Left colon (tissue), 2 donors: ENCODE data around the gene ELP1. TPM values are rescaled to one million over a fixed set of nuclear protein-coding genes. Genes with fewer than 3 reads are reported as not detected.
"Not testable (repeated sequence)": the region's sequence is repeated elsewhere in the genome, so short reads cannot be mapped to it uniquely, and the experiment has no call there.

Experiments
- ATAC-seq: fragments of 200-7000 bp; cut with Tn5 transposase; one replicate; pipeline ENCODE4 v1.9.1; 2020; ENCODE audit warnings: mild to moderate bottlenecking, moderate library complexity
- DNase-seq, 2 donors: peaks; one replicate each; pipeline ENCODE4 v3.0.0-alpha.2; 2020
- intact Hi-C, 2 donors: fragments of 100-400 bp; cut with DNase I in 1 of 2; cut with micrococcal nuclease in 1 of 2; formaldehyde crosslinking; loops; one replicate each; pipeline versions ENCODE4 v1.11.2 to v1.14.0; 2022; cut with DNase I, micrococcal nuclease
- long read RNA-seq: library from polyadenylated mRNA; unstranded; transcript quantifications from one replicate; pipeline ENCODE4 v2.0.0, GENCODE V29; 2021
- total RNA-seq, 2 donors: library from RNA; stranded (reverse); fragmentation: NEBNext Ultra II Directional; extraction: Animal tissue kit (Norgen Biotek cat#: 25700); gene quantifications; one replicate each; pipeline ENCODE4 v1.2.1, GENCODE V29; 2021
- donor health status: DM: no; HTN: no; CAD: no.
- donor health status: DM: yes; HTN: yes; CAD: no.

ELP1 gene, protein sequence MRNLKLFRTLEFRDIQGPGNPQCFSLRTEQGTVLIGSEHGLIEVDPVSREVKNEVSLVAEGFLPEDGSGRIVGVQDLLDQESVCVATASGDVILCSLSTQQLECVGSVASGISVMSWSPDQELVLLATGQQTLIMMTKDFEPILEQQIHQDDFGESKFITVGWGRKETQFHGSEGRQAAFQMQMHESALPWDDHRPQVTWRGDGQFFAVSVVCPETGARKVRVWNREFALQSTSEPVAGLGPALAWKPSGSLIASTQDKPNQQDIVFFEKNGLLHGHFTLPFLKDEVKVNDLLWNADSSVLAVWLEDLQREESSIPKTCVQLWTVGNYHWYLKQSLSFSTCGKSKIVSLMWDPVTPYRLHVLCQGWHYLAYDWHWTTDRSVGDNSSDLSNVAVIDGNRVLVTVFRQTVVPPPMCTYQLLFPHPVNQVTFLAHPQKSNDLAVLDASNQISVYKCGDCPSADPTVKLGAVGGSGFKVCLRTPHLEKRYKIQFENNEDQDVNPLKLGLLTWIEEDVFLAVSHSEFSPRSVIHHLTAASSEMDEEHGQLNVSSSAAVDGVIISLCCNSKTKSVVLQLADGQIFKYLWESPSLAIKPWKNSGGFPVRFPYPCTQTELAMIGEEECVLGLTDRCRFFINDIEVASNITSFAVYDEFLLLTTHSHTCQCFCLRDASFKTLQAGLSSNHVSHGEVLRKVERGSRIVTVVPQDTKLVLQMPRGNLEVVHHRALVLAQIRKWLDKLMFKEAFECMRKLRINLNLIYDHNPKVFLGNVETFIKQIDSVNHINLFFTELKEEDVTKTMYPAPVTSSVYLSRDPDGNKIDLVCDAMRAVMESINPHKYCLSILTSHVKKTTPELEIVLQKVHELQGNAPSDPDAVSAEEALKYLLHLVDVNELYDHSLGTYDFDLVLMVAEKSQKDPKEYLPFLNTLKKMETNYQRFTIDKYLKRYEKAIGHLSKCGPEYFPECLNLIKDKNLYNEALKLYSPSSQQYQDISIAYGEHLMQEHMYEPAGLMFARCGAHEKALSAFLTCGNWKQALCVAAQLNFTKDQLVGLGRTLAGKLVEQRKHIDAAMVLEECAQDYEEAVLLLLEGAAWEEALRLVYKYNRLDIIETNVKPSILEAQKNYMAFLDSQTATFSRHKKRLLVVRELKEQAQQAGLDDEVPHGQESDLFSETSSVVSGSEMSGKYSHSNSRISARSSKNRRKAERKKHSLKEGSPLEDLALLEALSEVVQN (N-terminal part only)
- 10 to 100 TPM; 12.8 to 13.1 TPM for total RNA-seq
- long read RNA-seq, full-length matches to known transcripts = 6 of 11 reads
- long read RNA-seq, partial matches to known transcripts = 2 of 11 reads
- long read RNA-seq, other reads (novel, unspliced or antisense) = 3 of 11 reads

GRCh38 chr9:108933718-108934322 lies at the start of gene ELP1:
TSS of gene ELP1 (minus strand) at chr9:108934124. CDS start at chr9:108931146, 2,978 bp downstream.
- DNase-seq (peak; percentile 93 to 95), ATAC-seq (peak; percentile 92)
- intact Hi-C loops = no loop called here

DNA sequence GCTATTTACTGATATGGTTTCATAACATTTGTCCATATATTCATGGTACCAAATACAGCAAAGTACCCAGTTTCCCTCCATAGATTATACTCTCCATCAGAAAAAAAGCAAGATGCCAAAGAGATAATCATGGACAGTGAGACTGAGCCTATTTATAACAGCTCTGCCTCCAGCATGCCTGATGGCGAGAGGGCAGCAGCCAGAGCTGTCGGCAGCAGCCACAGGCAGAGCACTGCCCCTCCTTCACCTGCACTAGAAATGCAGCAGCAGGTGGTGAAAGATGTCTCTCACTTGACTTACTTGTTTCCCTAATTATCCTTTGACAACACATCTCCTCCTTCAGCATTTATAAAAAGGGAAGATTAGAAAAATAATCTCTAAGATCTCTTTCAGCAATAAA lies 47.0 kb upstream of the ELP1 start:
- intact Hi-C loops = no loop called here
- DNase-seq = no peak
- ATAC-seq = no peak

DNA sequence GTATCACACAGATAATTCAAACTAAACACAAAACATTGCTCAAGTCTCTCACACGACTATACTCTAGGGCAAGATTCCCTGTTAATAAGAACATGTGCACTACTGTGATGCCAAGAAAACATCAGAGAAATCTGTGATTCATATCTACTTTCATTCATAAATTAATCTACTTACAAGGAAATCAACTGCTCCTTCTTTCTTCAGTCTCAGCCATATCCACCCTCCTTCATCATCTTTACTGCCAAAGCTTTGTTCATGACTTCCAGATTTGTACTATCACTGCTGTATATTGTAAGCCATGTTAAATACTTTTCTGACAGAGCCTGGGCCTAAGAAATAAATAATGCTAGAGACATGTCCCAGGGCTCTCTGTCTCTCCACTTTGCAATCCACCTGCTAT lies 44.3 kb upstream of the ELP1 start:
- no peak for DNase-seq
- intact Hi-C loops = no loop called here
- ATAC-seq = no peak

- ATAC-seq (no peak), DNase-seq (no peak)
- intact Hi-C loops = no loop called here
These were observed 40.0 kb upstream of the ELP1 start for GRCh38 chr9:108973895-108974294.

DNA sequence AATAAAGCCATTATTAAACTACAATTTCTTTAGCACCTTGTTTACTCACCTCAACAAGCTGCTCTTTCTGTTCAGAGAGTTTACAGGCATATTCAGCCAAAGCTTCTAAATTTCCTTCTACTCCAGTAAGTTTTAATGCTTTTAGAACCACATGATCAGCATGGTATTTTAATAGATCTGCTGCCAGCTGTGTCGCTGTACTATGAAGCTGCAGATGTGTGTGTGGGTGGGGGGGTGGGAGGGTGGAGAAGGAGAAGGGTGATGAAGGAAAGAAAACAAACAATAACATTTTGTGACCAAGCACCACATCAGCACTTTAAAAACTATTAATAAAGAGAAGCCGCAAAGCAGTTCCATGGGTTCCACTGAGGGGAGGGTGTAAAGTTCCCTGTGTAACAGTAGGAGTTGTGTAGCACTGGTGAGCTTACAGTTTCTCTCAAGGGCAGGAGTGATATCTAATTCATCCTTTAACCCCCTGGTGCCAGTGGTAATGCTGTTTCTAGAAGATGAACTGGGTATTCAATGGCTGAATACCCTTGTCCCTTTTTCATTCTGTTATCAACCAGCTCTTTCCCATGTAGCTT lies 38.8 kb upstream of the ELP1 start:
- intact Hi-C loops = no loop called here
- no peak for ATAC-seq
- no peak for DNase-seq

DNA sequence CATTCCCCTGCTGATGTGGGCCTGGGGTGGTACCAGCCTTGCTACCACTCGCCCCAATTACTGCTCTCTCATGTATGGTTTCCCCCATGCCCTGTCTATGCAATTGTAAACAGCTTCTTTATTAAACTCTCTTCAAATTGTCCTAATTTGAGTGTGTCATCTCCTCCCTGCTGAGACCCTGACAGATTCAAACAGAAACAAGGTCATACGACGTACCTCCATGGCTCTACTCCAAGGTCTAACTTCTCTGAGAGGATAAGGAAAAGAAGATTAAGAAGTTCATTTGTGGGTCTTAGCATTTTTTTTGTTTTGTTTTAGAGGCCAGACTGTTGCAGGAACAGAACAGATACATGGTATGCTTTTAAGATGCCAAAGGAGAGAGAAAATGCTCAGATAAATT lies 38.3 kb upstream of the ELP1 start:
- intact Hi-C loops = no loop called here
- DNase-seq (no peak), ATAC-seq (no peak)

GRCh38 chr9:108971392-108971791 lies 37.5 kb upstream of the ELP1 start:
- ATAC-seq, DNase-seq, intact Hi-C loops: not testable (repeated sequence)

- ATAC-seq (no peak), DNase-seq (no peak)
These were observed 34.0 kb upstream of the ELP1 start for GRCh38 chr9:108967916-108968315.

DNA sequence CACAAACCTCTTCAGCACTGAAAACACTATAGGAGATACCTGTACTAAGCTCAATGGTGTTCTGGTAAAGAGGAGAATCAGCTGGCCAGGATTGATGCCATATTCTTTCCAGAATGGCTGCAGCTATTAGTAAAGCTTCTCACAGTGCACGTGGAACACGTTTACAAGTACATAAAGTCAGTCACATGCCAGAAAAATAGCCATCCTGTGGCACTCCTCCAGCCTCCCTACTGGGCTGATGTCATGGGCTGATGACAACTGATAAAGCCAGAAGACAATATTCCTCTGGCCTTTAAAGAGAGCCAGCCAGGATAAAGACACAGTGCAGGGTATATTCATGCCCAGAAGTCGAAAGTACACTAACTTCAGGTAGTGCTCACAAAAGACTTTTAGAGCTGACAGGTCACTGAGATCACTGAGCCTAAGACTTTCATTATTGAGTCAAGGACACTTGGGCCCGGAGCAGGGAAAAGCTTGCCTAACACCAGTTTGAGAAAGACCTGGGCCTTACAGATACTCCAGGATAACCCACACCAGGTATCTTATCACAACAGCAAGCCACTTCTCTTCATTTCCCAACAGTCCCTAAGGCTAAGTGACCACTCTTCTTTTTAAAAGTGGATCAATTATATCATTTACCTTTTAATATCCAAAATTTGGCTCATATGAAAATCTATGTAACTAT lies 29.7 kb upstream of the ELP1 start:
- intact Hi-C loops = no loop called here
- ATAC-seq (no peak), DNase-seq (no peak)

More at GRCh38 chr9:108967916-108968315, 34.0 kb upstream of the ELP1 start:
- intact Hi-C loops = no loop called here

- intact Hi-C loops = no loop called here
- ATAC-seq = no peak
- no peak for DNase-seq
These were observed 27.2 kb upstream of the ELP1 start for GRCh38 chr9:108961151-108961550.

- DNase-seq = no peak
- no peak for ATAC-seq
- intact Hi-C loops = no loop called here
These were observed 26.4 kb upstream of the ELP1 start for GRCh38 chr9:108960331-108960730.

- DNase-seq (no peak), ATAC-seq (no peak)
- intact Hi-C loops = no loop called here
These were observed 22.7 kb upstream of the ELP1 start for GRCh38 chr9:108956631-108957026.

DNA sequence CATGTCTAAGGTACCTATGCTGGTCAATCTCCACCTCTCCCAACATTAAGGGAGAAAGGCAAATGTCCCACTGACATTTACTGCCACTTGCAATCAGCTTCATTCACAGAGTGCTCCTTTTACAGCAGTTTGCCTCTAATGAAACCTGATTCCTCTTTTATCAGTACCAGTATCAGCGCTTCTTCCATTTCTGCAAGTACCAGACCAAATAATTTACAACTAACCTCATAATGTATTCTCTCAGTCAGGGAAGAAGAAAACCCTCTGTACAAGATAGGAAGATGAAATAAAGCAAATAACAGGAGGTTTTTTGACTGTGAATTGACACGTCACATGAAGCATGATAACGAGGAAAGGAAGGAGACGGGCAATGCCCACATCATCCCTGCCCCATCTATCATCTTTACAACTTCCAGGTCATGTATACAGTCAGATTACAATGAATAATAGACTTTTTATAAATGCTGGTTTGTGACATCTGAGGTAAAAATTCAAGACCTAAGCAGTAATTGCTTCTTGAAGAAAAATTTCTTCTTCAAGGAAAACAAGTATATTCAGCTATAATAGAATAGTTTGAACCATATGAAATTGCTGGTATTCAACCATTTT lies 22.2 kb upstream of the ELP1 start:
- intact Hi-C loops = no loop called here
- DNase-seq (no peak), ATAC-seq (no peak)

- intact Hi-C loops = no loop called here
- ATAC-seq (peak; percentile 38), DNase-seq (no peak)
These were observed 20.2 kb upstream of the ELP1 start for GRCh38 chr9:108953983-108954574.

- intact Hi-C loops = no loop called here
- DNase-seq (no peak), ATAC-seq (no peak)
These were observed 17.7 kb upstream of the ELP1 start for GRCh38 chr9:108951578-108951977.

DNA sequence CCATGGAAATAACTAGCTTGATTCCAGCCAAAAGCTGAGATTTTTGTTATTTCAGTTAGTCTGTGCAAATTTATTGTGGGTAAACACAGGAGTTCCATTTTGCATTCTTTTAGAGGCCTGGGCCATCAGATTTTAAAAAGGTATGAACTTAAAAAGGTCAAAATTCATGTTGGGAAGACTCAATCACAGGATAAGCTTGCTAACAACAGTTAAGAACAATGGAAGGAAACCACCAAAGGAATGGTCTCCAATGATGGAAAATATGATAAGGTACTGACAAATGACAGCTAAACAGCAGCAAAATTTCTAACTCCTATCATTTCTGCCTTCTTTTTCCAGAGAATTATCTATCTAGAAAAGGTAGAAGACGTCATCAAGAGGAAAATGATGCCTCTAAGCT lies 16.2 kb upstream of the ELP1 start:
- no peak for ATAC-seq
- DNase-seq = no peak
- intact Hi-C loops = no loop called here

GRCh38 chr9:108939975-108940374 lies 6.1 kb upstream of the ELP1 start:
- intact Hi-C loops = no loop called here
- DNase-seq (no peak), ATAC-seq (no peak)
